MM.1S (cell line): ENCODE data around the gene RRP36.

Experiments
- DNase-seq: peaks from one replicate; pipeline ENCODE4 v3.0.0-alpha.2; 2015
- H2AFZ ChIP-seq: fragments of 300-600 bp; sonication (generic); 2 replicates; pipeline ENCODE4 v1.6.0; 2016; ENCODE audit warnings: antibody characterized with exemption, low read length
- H3F3A ChIP-seq: fragments of 300-600 bp; sonication (generic); 2 replicates; pipeline ENCODE4 v1.6.1; 2016; ENCODE audit warnings: mild to moderate bottlenecking, antibody characterized with exemption, low read length, moderate library complexity, mixed read lengths; ENCODE audit not compliant: insufficient read depth
- H3K27ac ChIP-seq: fragments of 300-600 bp; sonication (generic); 2 replicates; pipeline ENCODE4 v1.5.1; 2016; ENCODE audit warnings: mild to moderate bottlenecking, low read length
- H3K27me3 ChIP-seq: fragments of 300-600 bp; sonication (generic); replicated peaks from 2 replicates; pipeline ENCODE4 v1.6.0; 2016; ENCODE audit warnings: low read length; ENCODE audit not compliant: insufficient read depth
- H3K36me3 ChIP-seq: fragments of 300-600 bp; sonication (generic); replicated peaks from 2 replicates; pipeline ENCODE4 v1.6.1; 2016; ENCODE audit warnings: mild to moderate bottlenecking, low read length, mixed read lengths; ENCODE audit not compliant: insufficient read depth
- H3K4me1 ChIP-seq: fragments of 300-600 bp; sonication (generic); 2 replicates; pipeline ENCODE4 v1.6.1; 2016; ENCODE audit warnings: low read length, mixed read lengths
- H3K4me2 ChIP-seq: fragments of 300-600 bp; sonication (generic); 2 replicates; pipeline ENCODE4 v1.6.0; 2016; ENCODE audit warnings: low read depth, low read length
- H3K4me3 ChIP-seq: fragments of 300-600 bp; sonication (generic); 2 replicates; pipeline ENCODE4 v1.5.1; 2016; ENCODE audit warnings: low read length, mixed read lengths
- H3K79me2 ChIP-seq: fragments of 300-600 bp; sonication (generic); 2 replicates; pipeline ENCODE4 v1.6.1; 2016; ENCODE audit warnings: mixed run types, low read length, mixed read lengths
- H3K9ac ChIP-seq: fragments of 300-600 bp; sonication (generic); 2 replicates; pipeline ENCODE4 v1.6.1; 2016; ENCODE audit warnings: low read length, mixed read lengths
- H3K9me2 ChIP-seq: fragments of 300-600 bp; sonication (generic); replicated peaks from 2 replicates; pipeline ENCODE4 v1.6.1; 2016; ENCODE audit warnings: mild to moderate bottlenecking, low read length, mixed read lengths; ENCODE audit not compliant: insufficient read depth
- H3K9me3 ChIP-seq: fragments of 300-600 bp; sonication (generic); replicated peaks from 2 replicates; pipeline ENCODE4 v1.6.1; 2016; ENCODE audit warnings: mild to moderate bottlenecking, low read length, mixed read lengths; ENCODE audit not compliant: insufficient read depth
- H4K20me1 ChIP-seq: fragments of 300-600 bp; sonication (generic); 2 replicates; pipeline ENCODE4 v1.6.1; 2016; ENCODE audit warnings: mild to moderate bottlenecking, low read length, moderate library complexity, mixed read lengths; ENCODE audit not compliant: insufficient read depth
- EZH2 ChIP-seq: fragments of 300-600 bp; sonication (generic); optimal IDR thresholded peaks from 2 replicates; pipeline ENCODE3; 2017; ENCODE audit warnings: low read depth, mild to moderate bottlenecking, antibody characterized with exemption, low read length, mixed read lengths
- EZH2phosphoT487 ChIP-seq: fragments of 300-600 bp; sonication (generic); IDR thresholded peaks from 2 replicates; pipeline ENCODE4 v1.6.1; 2018; ENCODE audit warnings: antibody characterized with exemption, low read length
- TF ChIP-seq, protein P1 (sequence below): fragments of 300-600 bp; sonication (generic); IDR thresholded peaks from 2 replicates; pipeline ENCODE4 v1.5.1; 2016; ENCODE audit warnings: antibody characterized with exemption, low read length, mixed read lengths

RRP36 gene

DNA sequence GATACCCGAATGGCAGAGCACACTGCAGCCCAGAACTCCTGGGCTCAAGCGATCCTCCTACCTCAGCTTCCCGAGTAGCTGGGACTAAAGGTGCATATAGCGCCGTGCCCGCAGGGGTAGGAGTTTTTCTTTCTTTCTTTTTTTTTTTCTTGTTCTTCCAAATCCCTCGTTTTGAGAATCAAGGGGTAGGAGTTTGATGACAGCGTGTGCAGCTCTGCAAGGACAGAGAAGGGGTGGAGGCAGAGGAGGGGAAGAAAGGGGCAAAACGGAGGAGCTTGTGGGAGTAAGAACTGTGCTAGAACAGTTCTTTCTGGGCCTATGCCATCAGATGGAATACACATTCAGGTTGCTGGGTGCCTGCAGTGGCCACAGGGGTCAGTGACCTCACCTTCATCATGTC lies 15.3 kb downstream of the RRP36 start:
- H4K20me1 ChIP-seq, result no peaks in the 10 kb centered on the region
- peaks cover 4% of the 10 kb centered on the region; the same call in 1 of the 2 replicates for H3K4me1 ChIP-seq
- H2AFZ ChIP-seq, result no peak overlapping the region
- H3K79me2 ChIP-seq, result no peaks in the 10 kb centered on the region
- H3K36me3 ChIP-seq, result no peaks in the 10 kb centered on the region
- TF ChIP-seq EZH2phosphoT487 (no peak), EZH2 (no peak)
- TF ChIP-seq, protein P1, sequence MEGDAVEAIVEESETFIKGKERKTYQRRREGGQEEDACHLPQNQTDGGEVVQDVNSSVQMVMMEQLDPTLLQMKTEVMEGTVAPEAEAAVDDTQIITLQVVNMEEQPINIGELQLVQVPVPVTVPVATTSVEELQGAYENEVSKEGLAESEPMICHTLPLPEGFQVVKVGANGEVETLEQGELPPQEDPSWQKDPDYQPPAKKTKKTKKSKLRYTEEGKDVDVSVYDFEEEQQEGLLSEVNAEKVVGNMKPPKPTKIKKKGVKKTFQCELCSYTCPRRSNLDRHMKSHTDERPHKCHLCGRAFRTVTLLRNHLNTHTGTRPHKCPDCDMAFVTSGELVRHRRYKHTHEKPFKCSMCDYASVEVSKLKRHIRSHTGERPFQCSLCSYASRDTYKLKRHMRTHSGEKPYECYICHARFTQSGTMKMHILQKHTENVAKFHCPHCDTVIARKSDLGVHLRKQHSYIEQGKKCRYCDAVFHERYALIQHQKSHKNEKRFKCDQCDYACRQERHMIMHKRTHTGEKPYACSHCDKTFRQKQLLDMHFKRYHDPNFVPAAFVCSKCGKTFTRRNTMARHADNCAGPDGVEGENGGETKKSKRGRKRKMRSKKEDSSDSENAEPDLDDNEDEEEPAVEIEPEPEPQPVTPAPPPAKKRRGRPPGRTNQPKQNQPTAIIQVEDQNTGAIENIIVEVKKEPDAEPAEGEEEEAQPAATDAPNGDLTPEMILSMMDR, result no peak
- DNase-seq, result no peak
- no peak overlapping the region for H3K27ac ChIP-seq
- H3K9me2 ChIP-seq, result no peaks in the 10 kb centered on the region
- H3F3A ChIP-seq, result no peaks in the 10 kb centered on the region
- no peak overlapping the region for H3K9ac ChIP-seq
- H3K27me3 ChIP-seq, result no peaks in the 10 kb centered on the region
- H3K4me2 ChIP-seq, result no peak overlapping the region
- H3K9me3 ChIP-seq, result no peaks in the 10 kb centered on the region
- no peak overlapping the region for H3K4me3 ChIP-seq

DNA sequence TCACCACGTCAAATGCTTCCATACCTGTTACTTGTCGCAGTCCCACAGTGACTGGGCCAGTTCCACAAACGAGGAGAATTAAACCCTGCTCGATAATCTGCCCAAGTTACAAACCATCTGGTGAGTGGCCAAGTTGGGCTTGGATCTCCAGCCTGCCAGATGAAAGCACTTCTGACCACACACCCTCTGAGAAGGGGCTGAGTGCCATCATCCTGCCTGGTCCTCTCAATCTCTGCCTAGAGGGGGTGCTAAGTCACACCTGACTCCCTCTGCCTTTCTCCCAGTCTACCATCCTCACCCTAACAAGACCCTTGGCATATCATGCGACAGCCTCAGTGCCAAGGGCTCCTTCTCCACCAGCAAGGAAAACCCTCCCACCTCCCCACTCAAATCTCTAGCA lies 15.8 kb downstream of the RRP36 start:
- H3K9me3 ChIP-seq, result no peaks in the 10 kb centered on the region
- H3K27ac ChIP-seq, result no peak overlapping the region
- H2AFZ ChIP-seq, result no peak overlapping the region
- H3K27me3 ChIP-seq, result no peaks in the 10 kb centered on the region
- H3K4me1 ChIP-seq, result peaks cover 4% of the 10 kb centered on the region; the same call in 1 of the 2 replicates
- H4K20me1 ChIP-seq, result no peaks in the 10 kb centered on the region
- TF ChIP-seq EZH2, result no peak
- TF ChIP-seq, protein P1, result no peak
- no peak for TF ChIP-seq EZH2phosphoT487
- H3K36me3 ChIP-seq, result no peaks in the 10 kb centered on the region
- no peak for DNase-seq
- no peak overlapping the region for H3K4me3 ChIP-seq
- no peaks in the 10 kb centered on the region for H3K9me2 ChIP-seq
- no peak overlapping the region for H3K4me2 ChIP-seq
- H3F3A ChIP-seq, result no peaks in the 10 kb centered on the region
- H3K79me2 ChIP-seq, result no peaks in the 10 kb centered on the region
- H3K9ac ChIP-seq, result no peak overlapping the region

DNA sequence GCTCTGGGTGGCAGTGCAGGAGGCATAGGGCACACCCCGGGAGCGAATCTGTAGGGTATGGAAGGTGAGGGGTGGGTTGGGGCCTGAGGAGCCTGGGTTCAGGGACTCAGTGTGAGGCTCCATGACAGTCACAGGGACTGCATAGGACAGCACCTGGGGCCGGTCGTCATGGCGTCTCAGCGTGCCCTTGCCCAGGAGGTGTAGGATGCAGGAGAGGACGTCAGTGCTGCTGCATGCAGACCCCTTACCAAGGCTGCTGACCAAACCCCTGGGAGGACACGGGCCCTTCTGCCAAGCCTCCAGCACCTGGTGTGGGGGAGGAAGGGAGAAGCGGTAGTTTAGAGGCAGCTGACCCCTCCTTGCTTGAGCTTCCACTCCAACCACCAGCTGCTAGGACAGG lies 16.3 kb downstream of the RRP36 start:
- no peak overlapping the region for H3K4me2 ChIP-seq
- TF ChIP-seq, protein P1, result no peak
- TF ChIP-seq EZH2phosphoT487, result no peak
- TF ChIP-seq EZH2, result no peak
- no peak overlapping the region for H3K4me3 ChIP-seq
- no peak overlapping the region for H2AFZ ChIP-seq
- no peak overlapping the region for H3K27ac ChIP-seq
- no peaks in the 10 kb centered on the region for H4K20me1 ChIP-seq
- no peaks in the 10 kb centered on the region for H3K9me2 ChIP-seq
- no peak for DNase-seq
- no peaks in the 10 kb centered on the region for H3K27me3 ChIP-seq
- H3K9ac ChIP-seq, result no peak overlapping the region
- no peaks in the 10 kb centered on the region for H3F3A ChIP-seq
- H3K4me1 ChIP-seq, result peaks cover 4% of the 10 kb centered on the region; the same call in 1 of the 2 replicates
- no peaks in the 10 kb centered on the region for H3K79me2 ChIP-seq
- H3K36me3 ChIP-seq, result no peaks in the 10 kb centered on the region
- no peaks in the 10 kb centered on the region for H3K9me3 ChIP-seq
